ENCODE data around the gene ROBO2. TPM values are rescaled to one million over a fixed set of nuclear protein-coding genes. Genes with fewer than 3 reads are reported as not detected.

The ROBO2 gene
- total and polyA plus RNA-seq, 3 donors from 2014 or later = 16.1 to 23.3 (median 17.7) TPM

- intact Hi-C loops (cut with DNase I; ENCODE audit: low total_unique reads) = no loop called here
- WGBS, 2 donors = 38 to 68% methylated on average over 2 of the region's 2 CpGs
- Histone ChIP-seq H3K4me1 (no peaks in the 10 kb centered on the region), H3K27ac (no peak overlapping the region), H3K9me3 (no peaks in the 10 kb centered on the region), H3K36me3 (ENCODE audit: low read depth, missing control alignments) (no peaks in the 10 kb centered on the region), H3K27me3 (no peaks in the 10 kb centered on the region), H3K4me3 (no peak overlapping the region)
- no peak for TF ChIP-seq POLR2A (IDR thresholded peaks at IDR 0.05)
- TF ChIP-seq, protein P1, sequence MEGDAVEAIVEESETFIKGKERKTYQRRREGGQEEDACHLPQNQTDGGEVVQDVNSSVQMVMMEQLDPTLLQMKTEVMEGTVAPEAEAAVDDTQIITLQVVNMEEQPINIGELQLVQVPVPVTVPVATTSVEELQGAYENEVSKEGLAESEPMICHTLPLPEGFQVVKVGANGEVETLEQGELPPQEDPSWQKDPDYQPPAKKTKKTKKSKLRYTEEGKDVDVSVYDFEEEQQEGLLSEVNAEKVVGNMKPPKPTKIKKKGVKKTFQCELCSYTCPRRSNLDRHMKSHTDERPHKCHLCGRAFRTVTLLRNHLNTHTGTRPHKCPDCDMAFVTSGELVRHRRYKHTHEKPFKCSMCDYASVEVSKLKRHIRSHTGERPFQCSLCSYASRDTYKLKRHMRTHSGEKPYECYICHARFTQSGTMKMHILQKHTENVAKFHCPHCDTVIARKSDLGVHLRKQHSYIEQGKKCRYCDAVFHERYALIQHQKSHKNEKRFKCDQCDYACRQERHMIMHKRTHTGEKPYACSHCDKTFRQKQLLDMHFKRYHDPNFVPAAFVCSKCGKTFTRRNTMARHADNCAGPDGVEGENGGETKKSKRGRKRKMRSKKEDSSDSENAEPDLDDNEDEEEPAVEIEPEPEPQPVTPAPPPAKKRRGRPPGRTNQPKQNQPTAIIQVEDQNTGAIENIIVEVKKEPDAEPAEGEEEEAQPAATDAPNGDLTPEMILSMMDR (IDR thresholded peaks at IDR 0.05) = no peak
- DNase-seq = no peak
These were observed 499.8 kb downstream of the ROBO2 start for GRCh38 chr3:77539677-77540076.

DNA sequence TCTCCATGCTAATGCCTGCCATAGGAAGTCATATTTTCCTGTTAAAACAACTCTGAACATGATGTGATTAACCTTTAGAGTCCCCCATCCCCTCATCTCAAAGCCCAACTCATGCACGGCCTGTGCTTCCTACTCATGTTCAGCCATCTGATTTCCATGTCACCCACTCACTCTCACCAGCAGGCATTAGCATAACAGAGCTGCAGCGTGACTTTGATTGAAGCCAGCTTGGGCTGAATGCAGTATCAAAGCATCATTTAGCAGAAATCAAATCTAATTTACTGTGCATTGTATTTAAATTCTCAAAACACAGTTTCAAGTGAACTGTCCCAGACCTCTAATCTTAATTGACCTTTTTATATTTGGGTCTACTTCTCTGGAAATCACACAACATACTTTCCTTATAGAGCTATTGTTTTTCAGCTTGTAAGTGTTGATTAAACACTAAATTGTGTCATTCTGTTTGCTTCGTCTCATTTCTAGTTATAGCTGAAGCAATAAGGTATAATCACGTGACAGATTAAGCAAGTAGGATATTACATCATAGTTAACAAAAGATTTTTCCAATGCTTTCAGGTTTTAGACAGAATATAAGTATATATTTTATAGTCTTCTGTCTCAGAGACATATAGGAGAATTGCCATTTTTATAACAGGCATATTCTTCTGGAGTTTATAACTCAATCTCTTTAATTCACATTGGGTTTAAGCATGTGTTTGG is 501.5 kb downstream of the ROBO2 start:
- H3K4me3 ChIP-seq = no peak overlapping the region
- no peaks in the 10 kb centered on the region for H3K9me3 ChIP-seq
- 80 to 86% methylated on average over 4 of the region's 4 CpGs for WGBS, 2 donors
- intact Hi-C loops (cut with DNase I; ENCODE audit: low total_unique reads) = no loop called here
- H3K27me3 ChIP-seq = no peaks in the 10 kb centered on the region
- H3K36me3 ChIP-seq (ENCODE audit: low read depth, missing control alignments) = no peaks in the 10 kb centered on the region
- DNase-seq = no peak
- TF ChIP-seq, protein P1 (IDR thresholded peaks at IDR 0.05) = no peak
- no peak for TF ChIP-seq POLR2A (IDR thresholded peaks at IDR 0.05)
- H3K27ac ChIP-seq = no peak overlapping the region
- no peaks in the 10 kb centered on the region for H3K4me1 ChIP-seq

DNA sequence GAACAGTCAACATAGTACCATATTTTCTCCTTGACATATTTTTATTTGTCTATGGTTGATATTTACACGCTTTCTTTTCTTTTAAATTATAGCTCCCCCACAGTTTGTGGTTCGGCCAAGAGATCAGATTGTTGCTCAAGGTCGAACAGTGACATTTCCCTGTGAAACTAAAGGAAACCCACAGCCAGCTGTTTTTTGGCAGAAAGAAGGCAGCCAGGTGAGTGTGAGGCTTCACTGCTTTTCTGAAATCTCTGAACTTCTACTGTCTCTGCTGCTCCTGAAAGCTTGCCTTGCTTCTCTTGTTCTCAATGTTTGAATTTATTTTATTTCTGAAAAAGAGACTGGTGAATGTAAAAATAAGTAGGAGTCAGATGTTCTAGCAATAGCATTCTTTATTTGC is 506.3 kb downstream of the ROBO2 start:
- WGBS, 2 donors = 47 to 59% methylated on average over 3 of the region's 3 CpGs
- no peak for TF ChIP-seq POLR2A (IDR thresholded peaks at IDR 0.05)
- TF ChIP-seq, protein P1 (IDR thresholded peaks at IDR 0.05) = no peak
- Histone ChIP-seq H3K36me3 (ENCODE audit: low read depth, missing control alignments) (no peaks in the 10 kb centered on the region), H3K27me3 (no peaks in the 10 kb centered on the region), H3K27ac (no peak overlapping the region), H3K4me1 (no peaks in the 10 kb centered on the region), H3K4me3 (no peak overlapping the region), H3K9me3 (no peaks in the 10 kb centered on the region)
- intact Hi-C loops (cut with DNase I; ENCODE audit: low total_unique reads) = no loop called here
- DNase-seq = no peak

DNA sequence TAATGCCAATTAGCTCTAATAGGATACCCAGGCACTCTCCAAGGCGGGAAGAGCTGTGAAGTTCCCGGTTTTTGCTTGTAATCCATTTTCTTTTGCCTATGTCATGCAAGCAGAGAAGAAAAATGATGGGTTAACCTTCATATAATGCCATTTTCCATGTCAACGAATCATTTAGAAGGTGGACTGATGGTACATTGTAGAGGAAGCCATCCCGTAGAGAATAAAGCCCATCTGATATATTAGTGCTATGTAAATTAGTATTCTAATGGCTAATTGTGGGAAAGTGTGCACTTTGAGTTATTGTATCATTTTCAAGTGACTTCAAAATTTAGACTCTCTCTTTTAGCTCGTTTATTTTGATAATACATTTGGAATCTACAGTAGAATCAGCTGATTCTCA is 509.1 kb downstream of the ROBO2 start:
- Histone ChIP-seq H3K9me3 (no peaks in the 10 kb centered on the region), H3K27me3 (no peaks in the 10 kb centered on the region), H3K4me1 (no peaks in the 10 kb centered on the region), H3K27ac (no peak overlapping the region), H3K36me3 (ENCODE audit: low read depth, missing control alignments) (no peaks in the 10 kb centered on the region), H3K4me3 (no peak overlapping the region)
- WGBS, 2 donors = 83 to 89% methylated on average over 5 of the region's 5 CpGs
- TF ChIP-seq POLR2A (IDR thresholded peaks at IDR 0.05) = no peak
- TF ChIP-seq, protein P1 (IDR thresholded peaks at IDR 0.05) = no peak
- no peak for DNase-seq
- intact Hi-C loops (cut with DNase I; ENCODE audit: low total_unique reads) = no loop called here

DNA sequence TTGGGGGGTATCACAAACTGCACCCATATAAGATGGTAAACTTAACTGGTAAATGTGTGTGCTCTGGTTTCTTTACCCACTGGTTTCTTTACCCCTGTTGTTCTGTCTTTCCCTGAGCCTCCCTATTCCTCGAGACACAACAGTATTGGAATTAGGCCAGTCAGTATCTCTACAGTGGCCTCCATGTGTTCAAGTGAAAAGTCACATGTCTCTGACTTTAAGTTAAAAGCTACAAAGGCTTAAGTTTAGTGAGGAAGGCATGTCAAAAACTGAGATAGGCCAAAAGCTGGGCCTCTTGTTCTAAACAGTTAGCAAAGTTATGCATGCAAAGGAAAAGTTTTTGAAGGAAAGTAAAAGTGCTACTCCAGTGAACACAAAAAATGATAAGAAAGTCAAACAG is 513.3 kb downstream of the ROBO2 start:
- WGBS, 2 donors = 68 to 80% methylated on average over 1 of the region's 1 CpG
- no peak for DNase-seq
- TF ChIP-seq, protein P1 (IDR thresholded peaks at IDR 0.05) = no peak
- no peak for TF ChIP-seq POLR2A (IDR thresholded peaks at IDR 0.05)
- Histone ChIP-seq H3K36me3 (ENCODE audit: low read depth, missing control alignments) (no peaks in the 10 kb centered on the region), H3K4me1 (no peaks in the 10 kb centered on the region), H3K9me3 (no peaks in the 10 kb centered on the region), H3K4me3 (no peak overlapping the region), H3K27ac (no peak overlapping the region), H3K27me3 (no peaks in the 10 kb centered on the region)
- intact Hi-C loops (cut with DNase I; ENCODE audit: low total_unique reads) = no loop called here
